DMS79 (cell line): ENCODE results near the gene ADAMTSL3.
"Not testable (repeated sequence)": the region's sequence is repeated elsewhere in the genome, so short reads cannot be mapped to it uniquely, and the experiment has no call there.

Source experiments
- DNase-seq: peaks from one replicate; lab custom pipeline; 2025; lab: John Stamatoyannopoulos, UW

Gene ADAMTSL3

GRCh38 chr15:84086071-84086470, 432.1 kb downstream of the ADAMTSL3 start:
- not testable (repeated sequence) for DNase-seq
